Activated gamma-delta T cell (primary cell): Measurements from ENCODE around the gene PRDM15.

Experiments
- DNase-seq: peaks from one replicate; lab custom pipeline; 2025; lab: John Stamatoyannopoulos, UW

The PRDM15 gene

DNA sequence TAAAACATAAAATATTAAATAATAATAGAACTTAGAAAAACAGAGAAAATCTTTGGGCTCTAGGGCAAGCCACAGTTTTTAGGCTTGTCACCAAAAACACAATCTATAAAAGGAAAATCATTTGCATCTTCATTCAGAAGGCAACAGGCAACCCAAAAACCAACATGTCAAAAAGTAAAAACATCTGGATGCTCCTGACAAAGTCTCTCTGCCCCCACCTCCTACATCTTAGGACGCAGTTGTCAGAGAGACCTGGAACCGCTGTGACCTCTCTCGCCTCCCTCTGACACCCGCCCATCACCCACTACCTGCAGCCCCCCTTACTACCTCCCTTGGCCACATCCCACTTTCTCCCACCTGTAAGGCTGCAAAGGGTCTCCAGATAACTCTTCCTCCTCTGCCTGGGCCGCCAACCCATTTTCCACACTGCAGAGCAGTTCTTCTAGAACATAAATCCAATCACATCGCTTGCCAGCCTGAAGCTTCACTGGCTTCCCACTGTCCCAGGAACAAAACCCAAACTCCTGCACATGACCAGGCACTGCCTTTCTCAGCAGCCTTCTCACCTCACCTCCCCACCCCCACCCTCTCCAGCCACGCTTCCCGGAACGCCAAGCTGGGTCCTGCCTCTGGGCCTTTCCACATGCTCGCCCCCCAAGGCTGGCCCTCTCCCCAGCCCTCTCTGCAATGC is 14.7 kb downstream of the PRDM15 start:
- no peak for DNase-seq

DNA sequence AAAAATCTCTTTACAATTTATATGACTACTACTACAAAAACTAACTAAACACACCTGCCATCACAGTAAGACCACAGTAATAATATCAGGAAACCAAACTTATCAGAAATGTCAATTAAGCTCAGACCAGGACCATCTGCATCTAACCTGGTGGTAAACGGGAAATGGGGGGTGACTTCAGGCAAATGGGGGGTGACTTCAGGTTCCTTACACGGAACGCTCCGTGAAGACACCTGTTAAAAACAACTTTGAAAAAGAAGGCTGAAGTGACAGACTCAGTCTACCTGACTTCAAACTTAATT is 15.8 kb downstream of the PRDM15 start:
- DNase-seq: no peak

DNA sequence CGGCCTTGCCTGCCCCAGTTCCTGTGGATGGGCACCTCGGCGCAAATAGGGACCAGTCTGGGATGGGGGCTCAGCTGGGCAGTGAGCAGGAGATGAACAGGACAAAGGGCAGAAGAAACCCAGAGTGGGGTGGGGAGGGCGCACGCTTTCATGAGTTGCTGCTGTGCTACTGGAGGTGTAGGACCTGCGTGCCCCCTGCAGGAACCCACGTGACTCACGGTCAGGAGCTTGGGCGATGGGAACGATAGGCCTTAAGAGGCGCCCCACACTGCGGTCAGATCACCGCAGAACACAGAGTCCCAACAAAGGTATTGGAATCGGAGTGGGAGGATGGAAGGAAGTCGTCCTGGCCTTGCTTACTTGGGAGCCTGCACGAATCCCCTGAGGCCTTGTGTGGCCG is 17.2 kb downstream of the PRDM15 start:
- no peak for DNase-seq

DNA sequence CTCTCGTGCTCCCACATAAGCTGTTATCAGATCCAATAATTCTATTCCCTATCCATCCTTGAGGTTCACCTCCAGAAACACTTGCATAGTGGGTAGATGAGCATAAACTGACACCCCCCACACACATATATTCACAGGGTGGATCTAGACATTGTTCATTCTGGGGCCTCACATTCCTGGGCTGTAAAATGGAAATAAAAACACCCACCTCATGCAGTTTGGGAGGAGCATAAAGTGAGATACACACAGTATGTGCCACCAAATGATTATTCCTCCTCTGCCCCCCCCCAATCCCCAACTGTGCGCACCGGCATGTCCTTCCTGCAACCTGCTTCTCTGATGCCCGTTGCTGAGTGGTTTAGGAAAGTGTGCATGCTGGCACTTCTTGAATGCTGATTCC is 17.9 kb downstream of the PRDM15 start:
- no peak for DNase-seq

DNA sequence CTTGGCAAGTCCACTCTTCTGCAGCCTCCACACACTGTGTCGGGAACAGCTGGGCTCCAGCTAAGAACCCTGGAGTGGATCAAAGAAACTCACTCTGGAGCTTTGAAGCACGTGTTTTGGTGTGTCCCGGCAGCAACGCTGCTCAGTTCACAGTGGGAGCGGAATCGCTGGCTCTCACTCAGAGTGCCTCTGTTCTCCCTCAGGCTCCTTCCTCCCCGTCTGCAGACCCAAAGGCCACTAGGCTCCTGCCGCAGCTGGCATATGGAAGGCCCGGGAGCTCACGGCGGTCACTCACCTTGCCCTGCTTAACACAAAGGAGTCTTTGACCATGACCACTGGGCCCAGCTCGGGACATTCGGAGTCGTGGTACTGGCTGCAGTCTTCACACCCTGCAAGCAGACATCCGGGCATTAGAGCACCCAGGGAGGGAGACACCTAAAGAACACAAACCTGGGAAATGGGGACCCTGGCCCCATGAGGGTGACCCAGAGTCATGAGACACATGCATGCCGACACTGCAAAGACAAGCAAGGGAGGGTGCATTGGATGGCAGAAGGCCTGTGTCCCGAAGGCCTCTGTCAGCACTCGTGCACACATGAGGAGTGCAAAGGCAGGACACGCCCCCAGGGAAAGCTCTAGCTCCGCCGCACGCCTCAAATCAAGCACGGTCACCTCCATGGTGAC is 19.7 kb downstream of the PRDM15 start:
- DNase-seq: no peak

DNA sequence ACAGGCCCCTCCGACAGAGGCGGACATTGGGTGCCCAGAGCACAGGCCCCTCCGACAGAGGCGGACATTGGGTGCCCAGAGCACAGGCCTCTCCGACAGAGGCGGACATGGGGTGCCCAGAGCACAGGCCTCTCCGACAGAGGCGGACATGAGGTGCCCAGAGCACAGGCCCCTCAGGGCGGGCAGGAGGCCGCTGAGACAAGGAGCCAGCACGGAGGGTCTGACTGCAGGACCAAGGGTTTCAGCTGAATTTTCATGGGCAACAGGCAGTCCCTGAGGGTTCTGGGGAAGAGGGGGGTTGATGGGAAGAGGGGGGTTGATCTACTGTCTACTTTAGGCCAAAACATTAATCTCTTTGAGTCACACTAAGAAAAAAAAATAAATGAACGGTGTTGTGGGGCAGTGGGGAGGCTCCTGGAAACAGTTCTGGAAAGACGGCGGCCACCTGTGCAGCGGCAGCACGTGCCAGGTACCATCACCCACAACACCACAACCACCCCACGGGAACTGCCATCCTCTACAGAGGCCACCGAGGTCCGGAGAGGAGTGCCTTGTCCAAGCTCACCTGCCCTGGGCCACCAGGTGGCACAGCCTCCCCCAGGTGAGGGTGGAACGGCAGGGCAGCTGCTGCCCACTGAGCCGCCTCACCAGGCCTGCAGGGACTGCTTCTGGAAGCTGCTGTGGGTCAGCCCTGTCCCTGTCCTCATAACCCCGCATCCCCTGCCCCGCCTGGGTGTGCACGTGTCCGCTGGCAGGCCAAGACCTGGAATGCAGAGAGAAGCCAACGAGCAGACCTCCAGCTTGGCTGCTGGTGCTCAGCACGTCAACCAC is 20.5 kb downstream of the PRDM15 start:
- no peak for DNase-seq

DNA sequence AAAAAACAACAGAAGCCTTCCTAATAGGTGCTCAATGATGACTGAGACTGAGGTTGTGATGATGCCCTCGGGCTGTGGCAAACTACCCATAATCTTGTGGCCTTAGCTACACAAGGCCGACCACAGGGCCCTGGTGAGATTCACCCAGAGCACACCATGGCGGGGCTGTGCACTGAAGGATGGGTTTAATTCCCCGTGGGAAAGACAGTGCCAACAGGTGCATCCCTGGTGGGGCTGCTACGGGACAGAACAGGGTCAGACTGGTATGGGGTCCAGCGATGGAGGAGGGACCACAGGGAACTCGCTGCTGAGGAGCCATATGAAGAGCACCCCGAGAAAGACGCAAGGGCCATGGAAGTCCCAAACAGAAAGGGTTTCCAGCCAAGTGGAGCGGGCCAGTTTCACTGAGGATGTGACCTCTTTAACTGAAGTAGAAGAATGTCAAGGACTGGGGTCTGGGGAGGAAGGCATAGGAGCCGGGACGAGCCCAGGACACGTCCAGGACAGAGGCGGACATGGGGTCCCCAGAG is 21.3 kb downstream of the PRDM15 start:
- no peak for DNase-seq

DNA sequence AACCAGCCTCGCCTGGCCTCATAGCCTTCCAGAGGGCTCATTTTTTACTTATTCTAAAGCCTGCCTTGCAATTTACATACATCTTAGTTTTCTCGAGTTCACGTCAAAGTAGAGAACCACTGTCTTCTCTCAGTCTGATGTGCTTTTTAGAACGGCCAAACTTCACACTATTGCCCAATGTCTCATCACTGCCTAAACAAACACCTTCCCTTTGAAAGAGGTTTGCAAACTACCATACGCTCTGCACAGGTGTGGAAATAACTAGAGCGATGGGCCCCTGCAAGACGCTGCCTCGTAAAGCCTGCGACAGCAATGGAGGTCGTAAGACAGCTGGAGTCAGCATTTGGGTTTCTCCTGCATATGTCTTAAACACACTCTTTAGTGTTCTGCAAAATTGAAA is 22.6 kb downstream of the PRDM15 start:
- no peak for DNase-seq

DNA sequence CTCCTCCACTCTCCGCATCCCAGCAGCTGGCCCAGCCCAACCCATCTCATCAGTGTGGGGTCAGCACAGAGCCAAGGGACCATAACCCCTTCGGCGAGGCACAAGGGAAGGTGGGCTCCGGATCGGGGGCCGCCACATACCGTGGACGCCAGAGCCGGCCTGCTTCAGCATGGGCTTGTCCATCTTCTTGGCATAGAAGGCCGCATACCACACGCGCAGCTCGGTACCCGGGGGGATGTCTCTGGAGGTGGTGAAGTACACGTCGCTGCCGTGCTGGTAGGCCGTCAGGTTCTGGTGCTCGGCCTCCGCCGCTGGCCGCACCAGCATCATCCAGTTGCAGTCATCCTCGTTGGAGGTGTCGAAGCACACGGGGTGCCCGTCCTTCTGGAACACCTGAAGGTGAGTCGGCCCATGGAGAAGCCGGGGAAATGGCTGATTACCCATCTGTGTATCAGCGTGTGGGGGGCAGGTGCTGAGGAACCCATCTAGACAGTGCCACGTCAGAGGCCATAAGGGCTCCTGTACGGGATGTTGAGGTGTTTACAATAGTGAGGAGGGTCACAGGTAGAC is 24.6 kb downstream of the PRDM15 start:
- no peak for DNase-seq

DNA sequence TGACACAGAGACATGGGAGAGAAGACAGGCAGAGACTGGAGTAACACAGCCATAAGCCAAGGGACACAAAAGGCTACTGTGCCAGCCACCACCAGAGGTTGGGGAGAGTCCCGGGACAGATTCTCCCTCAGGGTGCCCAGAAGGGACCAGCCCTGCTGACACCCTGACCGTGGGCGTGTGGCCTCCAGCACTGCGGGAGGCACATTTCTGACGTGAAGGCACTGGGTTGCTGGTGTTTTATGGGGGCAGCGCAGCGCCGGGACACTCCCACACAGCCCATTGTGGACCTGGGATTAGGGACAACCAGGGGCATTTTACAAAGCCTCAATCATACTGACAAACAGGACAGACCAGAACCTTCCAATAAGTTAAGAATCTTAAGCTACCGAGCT is 26.2 kb downstream of the PRDM15 start:
- DNase-seq: no peak

DNA sequence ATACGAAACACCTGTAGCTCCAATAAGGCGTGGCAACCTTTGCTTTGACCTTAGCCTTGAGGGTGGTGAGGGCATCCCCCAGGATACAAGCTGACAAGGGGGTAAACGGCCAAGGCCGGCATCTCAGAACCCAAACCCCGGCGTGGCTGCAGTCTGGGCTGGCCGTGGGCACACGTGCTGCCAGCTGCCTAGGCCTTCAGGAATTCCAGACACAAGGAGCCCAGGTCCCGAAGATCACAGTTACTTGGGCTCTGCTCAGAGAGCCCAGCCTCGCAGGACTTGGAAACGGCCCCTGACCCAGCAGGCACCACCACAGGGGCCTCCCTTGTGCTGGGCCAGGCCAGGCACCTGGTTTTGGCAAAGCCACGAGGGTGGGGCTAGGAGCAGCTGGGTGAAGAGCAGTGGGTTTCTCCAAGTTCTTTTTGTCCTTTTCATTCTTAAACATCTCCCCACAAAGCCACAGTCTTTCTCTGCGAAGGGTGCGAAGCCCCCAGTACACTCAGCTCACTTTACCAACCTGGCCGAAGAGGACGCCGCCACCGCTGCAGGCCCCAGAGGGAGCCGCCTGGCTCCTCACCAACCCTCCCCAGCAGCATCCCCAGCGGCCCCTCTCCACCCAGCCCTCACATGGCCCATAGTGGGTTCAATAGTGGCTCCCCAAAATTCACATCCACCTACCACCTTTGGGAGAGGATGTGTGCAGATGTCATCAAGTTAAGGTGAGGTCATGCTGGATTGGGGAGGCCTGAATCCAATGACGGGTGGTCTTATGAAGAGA is 26.8 kb downstream of the PRDM15 start:
- no peak for DNase-seq

DNA sequence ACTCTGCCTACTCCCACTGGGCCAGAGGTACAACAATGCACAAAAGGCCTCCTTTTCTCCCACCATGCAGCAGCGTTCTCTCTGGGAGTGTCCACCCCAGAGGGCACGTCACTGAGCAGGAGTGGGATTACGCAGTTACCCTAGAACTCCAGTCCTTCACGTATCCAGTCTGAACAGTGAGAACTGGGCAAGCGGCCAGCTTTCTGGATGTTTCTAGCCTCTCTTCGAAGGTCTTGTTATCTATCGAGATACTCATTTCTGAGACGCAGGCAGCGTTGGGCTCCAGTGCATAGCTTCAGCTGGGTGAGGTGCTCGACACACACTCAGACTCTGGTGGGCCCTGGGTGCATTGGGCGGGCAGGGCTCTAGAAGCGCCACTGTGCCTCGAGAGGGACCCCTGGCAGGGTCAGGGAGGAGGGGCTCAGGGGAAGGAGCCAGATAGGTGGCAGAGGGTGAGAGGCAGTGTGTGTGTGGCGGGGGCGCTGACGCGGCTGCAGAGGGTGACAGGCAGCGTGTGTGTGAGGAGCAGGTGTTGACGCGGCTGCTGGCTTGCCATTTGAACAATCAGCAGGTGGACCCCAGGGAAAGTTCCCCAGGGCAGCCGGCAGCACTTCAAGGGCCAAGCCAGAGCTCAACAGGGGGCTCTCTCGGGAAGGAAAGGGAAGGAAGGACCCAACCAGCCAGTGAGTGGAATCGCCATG is 27.9 kb downstream of the PRDM15 start:
- no peak for DNase-seq

DNA sequence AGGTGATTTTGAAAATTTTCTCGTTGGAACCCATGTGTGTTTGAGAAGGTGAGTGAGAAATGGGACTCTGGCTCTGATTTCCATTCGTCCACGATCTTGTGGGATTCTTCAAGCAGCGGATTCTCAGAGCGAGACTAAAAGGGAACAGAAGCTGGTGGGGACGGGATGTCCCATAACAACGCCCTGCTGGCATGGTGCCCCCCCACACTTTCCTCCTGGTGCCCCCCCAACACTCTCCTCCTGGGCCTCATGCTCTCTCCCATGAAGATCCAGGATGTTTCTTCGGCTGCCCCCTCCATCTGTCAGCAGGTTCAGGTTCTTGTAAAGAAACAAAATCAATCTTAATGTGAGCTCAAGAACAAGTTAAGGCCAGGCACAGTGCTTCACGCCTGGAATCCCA is 29.1 kb downstream of the PRDM15 start:
- DNase-seq: no peak

DNA sequence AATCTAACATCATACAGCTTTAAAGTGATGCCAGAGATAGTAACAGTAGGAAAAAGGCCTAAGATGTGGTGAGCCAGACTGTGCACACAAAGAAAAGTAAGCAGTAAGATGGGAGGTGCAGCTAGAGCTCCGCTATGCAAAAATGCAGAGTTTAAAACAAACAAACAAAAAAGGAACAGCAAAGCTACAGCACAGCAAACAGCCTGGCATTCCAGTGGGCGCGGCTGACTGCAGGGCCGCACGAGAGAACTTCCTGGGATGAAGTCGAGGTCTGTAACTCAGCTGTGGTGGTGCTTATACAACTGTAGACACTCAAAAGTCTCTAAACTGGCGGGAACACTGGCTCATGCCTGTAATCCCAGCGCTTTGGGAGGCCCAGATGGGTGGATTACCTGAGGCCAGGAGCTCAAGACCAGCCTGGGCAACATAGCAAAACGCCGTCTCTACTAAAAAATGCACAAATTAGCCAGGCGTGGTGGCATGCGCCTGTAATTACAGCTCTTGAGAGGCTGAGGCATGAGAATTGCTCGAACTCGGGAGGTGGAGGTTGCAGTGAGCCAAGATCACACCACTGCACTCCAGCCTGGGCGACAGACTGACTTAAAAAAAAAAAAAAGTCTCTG is 30.1 kb downstream of the PRDM15 start:
- no peak for DNase-seq

DNA sequence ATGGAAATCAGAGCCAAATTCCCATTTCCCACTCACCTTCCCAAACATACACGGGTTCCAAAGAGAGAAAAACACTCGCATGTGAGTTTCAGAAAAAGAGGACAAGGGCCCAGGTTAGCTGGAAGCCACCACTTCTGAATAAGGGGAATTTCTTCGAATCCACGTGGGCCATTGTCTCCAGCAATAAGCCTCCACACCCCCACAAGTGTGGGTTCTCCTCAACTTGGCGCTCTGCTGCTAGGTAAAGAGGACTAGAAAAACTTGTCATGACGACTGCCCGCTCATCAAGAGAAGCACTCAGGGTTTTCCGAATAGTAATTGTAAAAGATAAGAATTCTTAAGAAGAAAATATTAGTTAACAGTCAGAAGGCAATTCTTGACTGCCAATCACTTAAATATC is 30.6 kb downstream of the PRDM15 start:
- no peak for DNase-seq

DNA sequence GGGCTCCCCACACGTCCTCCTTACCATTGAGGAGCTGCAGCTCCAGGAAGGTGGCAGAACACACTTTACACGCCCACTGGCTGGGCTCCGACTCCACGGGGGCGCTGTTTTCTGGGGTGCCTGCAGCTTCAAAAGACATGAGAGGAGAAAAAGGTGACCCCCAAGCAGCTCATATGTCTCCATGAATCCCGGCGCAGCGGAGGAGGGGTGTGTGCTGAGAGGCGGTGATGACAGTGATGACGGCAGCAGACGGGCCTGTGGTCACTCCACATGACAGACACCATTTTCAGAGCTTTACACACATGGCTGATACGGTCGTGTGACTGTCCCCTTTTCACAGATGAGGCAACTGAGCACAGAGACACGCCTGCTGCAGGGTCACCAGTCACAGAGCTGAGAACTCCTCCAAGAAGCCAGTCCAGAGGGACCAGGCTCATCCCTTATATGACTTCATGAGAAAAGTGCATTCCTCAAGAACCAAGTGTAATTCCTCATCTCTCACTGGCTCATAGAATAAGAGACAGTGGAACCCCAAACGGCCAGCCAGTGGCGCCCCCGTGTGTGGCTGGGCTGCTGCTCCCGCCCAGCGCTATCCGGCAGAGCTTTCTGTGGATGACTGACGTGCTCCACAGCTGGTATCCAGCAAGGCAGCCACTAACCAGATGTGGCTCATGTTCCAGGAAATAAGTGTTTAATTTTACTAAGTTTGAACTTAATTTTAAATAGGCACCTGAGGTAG is 31.9 kb downstream of the PRDM15 start:
- DNase-seq: no peak

DNA sequence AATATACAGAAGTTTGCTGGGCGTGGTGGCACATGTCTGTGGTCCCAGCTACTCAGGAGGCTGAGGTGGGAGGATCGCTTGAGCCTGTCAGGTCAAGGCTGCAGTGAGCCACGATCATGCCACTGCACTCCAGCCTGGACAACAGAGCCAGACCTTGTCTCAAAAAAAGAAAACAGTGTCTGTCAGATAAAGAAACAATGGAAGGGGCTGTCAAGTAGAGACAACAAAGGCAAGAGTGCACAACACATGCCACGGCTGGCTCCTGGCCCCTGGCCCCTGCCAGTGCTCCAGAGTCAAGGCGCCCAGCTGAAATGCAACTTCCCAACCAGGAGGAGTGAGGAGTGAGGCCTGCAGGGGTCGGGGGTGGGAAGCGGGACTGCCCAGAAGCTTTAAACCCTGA is 32.6 kb downstream of the PRDM15 start:
- DNase-seq: no peak

DNA sequence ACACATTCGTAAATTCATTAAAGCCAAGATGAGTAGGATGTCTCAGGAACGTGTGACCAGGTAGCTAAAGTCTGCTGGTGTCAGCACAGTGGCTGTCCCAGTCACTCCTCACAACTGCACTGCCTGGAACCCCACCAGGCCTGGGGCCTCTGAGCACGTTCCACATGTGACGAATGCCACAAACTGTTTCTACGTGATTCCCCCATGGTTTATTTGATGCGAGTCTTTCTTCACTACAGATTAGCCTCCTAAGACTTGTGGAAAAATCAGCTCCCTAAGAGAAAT is 33.2 kb downstream of the PRDM15 start:
- DNase-seq: no peak

DNA sequence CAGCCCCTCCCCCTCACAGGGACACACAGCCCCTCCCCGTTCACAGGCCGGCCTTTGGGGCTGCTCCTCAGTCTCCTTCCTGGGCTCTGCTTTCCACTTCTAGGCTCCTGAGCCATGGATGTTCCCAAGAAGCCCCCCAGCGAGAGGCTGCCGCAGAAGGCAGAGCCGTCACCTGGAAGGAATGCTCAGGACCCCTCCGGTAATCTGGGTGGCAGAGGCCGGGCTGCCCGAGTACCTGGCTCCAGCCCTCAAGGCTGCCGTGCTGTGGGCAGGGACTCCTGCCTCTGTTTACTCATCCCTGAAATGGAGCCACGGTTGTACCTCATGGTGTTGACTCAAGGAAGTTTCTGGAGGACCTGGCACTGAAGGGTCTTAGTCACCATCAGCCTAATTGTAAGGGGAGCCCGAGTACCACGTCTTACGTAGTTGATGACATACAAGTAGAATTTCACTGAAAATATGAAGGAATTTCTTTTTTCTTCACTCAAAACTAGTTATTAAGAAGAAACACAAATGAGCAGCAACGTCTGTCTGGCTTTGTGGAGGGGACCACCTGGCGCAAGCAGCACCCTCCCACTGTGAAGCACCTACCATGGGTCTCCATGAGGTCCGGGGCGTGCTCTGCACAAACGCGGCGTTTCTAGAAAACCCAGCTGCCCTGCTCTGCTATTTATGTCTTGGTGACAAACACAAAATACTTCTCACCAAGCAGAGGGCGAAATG is 33.7 kb downstream of the PRDM15 start:
- no peak for DNase-seq

DNA sequence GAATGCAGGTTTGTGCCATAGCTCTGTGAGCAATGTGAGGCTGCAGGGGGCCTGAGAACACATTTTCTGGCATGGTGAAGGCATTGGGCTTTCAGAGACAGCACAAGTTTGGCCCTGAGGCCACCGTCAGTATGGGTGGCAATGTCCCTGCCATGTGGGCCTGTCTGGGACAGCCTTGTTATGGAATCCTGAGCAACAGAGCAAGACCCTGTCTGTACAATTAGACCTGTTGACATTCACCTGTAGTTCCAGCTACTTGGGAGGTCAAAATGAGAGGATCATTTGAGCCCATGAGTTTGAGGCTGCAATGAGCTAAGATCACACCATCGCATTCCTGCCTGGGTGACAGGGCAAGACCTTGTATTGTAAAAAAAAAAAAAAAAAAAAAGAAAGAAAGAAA is 35.6 kb downstream of the PRDM15 start:
- DNase-seq: no peak
